Activated CD4-positive, alpha-beta T cell treated with anti-CD3 and anti-CD28 coated beads, Interleukin-2, amount 50 U/mL, for 1 hour (primary cell): ENCODE data around the gene RP9.

Source experiments
- DNase-seq: peaks from one replicate; pipeline ENCODE4 v3.0.0-alpha.2; 2020

The RP9 gene, protein sequence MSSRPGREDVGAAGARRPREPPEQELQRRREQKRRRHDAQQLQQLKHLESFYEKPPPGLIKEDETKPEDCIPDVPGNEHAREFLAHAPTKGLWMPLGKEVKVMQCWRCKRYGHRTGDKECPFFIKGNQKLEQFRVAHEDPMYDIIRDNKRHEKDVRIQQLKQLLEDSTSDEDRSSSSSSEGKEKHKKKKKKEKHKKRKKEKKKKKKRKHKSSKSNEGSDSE

GRCh38 chr7:33109005-33109757 lies at the start of gene RP9:
RP9 (minus strand) TSS chr7:33109404; CDS start chr7:33109372, 32 bp downstream.
- DNase-seq: peak; percentile 75

DNA sequence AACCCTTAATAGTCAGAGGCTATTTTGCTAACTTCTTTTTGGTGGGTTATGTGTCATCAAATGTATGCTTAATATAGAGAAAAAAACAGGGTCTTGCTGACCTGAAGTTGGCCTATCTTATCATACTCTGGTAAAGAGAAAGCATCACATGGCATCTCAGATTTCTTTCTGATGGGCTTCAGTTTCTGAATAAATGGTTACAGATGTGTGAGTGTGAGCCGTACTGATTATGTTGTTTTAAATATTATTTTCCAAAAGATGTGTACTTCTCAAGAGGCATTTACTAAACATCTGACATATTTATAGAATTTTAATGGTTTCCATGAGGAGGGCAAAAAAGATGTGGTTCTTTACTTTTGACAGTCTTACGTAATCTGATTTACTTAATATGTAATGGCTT lies 48.6 kb upstream of the RP9 start:
- DNase-seq: no peak

DNA sequence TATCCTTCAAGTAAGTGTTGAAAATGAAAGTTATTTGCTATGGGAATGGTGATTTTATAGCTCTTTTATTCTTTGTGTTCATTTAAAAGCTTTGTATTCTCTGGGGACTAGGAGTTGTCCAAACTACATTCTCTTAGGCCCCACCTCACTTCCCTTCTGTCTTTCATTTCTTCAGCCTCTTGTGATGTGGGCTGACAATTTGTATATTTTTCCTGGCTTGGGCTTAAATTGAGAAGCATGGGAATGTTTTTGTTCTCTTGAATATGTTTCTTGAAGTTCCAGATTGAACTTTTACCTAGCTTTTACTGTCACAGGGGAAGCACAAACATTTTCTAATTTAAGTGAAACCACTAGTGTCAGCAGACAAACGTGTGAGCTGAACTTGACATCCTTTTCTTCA lies 48.1 kb upstream of the RP9 start:
- DNase-seq: no peak

DNA sequence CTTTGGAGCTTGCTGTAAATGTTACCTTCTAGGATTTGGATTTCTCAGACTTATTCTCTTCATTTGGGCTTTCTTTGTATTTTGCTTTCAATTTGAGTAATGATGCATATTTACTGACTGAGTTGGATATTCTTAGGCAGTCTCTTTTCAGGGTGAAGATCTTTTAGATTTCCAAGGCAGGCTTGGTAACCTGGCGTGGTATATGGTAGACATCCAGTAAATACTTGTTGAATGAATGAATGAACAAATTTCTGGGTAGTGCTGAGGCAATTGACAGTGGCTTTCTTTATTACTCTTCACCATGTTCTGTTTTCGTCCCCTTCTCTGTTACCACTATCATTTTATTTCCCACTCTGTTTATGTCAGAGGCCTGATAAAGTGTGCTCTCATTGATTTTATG lies 47.2 kb upstream of the RP9 start:
- no peak for DNase-seq

DNA sequence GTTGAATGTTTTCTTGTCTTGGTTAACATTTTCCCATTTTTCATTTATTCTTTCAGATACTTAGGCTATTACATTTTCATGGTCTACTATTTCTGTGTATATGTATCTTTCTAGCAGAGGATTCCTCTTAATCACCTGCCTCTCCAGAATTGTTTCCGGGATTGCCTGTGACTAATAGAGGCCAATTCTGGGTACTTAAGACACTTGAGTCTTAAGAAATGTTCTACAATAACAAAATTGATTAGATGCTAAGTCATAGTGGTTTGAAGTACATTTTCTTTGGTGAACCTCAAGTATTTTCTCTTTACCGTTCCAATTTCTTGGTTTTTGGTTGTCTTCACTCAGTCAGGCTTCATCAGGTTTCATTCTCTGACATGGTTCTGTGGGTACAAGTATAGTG lies 46.6 kb upstream of the RP9 start:
- no peak for DNase-seq

DNA sequence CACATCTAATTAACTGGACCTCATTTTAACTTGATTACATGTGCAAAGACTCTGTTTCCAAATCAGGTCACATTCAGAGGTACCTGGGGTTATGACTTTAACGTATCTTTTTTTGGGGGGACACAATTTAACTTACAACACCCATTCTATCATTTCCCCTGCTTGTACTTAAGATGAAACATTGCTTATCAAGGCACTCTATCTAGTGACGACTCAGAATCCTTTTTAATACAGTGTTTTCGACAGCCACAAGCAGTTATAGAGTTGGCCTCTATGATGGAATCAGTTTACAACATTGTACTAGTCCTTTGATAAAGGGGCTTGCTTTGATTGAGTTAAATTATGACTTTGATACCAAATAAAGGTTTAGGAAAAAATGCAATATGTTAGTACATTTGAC lies 42.9 kb upstream of the RP9 start:
- no peak for DNase-seq

DNA sequence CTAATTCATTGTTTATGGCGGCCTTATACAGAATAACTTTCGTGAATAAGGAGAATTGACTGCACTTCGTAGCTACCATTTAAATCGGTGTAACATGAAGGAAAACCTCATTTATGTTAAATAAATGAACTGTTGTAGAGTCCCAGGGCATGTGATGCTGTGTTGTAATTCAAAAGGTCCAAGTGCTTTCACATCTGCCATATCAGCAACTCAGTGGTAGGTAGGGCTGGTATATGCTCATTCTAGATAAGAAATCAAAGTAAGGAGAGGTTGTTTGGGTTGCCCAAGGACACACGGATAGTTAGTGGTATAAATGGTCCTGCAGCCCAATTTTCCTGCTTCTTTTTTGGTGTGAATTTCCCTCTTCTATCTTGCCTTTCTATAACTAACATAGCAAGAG lies 36.0 kb upstream of the RP9 start:
- no peak for DNase-seq

- no peak for DNase-seq
Measured at GRCh38 chr7:33143996-33144718, 35.0 kb upstream of the RP9 start.

DNA sequence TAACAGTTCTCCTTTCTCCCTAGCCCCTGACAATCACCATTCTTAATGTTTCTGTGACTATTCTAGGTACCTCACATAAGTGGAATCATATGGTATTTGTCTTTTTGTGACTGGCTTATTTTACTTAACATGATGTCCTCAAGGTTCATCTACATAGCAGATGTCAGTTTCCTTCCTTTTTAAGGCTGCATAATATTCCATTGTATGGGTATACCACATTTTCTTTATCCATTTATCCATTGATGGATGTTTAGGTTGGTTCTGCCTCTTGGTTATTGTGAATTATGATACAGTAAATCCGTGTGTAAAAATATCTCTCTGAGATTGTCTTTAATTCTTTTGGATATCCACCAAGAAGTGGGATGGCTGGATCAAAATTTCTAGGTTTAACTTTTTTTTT lies 33.4 kb upstream of the RP9 start:
- DNase-seq: no peak

DNA sequence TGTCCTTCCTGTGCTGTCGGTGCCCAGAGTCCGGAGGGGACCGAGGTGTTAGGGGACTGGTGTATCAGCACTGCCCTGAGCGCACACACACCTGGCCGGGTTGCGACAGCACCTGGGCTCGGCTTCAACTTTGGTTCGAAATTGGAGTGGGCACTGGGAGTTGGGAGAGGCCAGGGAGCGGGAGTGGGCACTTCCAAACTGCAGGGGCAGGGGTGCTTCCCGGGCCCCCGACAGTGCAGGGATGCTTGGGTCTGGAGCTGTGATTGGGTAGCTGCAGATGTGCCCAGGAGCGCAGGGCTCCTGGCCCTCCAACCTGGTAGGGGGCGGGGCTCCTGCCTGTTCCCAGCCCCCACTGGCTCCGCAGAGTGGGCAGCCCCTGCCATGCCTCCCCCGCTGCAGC lies 27.9 kb upstream of the RP9 start:
- no peak for DNase-seq

DNA sequence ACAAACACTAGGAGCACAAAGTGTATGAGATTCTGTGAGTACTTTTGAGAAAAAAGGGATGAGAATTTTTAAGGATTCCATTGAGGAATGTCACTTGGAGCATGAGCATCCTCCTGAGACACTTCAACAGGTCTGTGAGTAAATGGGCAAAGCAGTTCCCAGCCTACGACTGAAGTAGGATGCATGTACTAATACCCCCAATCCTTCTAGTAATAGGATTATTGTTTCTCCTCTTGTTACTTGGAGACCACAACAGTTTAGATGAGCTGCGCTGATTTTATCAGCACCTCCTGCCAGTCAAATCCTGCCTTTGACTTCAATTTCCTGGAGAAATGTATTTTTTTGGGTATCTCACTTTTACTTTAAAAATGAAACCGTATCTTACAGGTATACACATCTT lies 21.0 kb upstream of the RP9 start:
- no peak for DNase-seq

DNA sequence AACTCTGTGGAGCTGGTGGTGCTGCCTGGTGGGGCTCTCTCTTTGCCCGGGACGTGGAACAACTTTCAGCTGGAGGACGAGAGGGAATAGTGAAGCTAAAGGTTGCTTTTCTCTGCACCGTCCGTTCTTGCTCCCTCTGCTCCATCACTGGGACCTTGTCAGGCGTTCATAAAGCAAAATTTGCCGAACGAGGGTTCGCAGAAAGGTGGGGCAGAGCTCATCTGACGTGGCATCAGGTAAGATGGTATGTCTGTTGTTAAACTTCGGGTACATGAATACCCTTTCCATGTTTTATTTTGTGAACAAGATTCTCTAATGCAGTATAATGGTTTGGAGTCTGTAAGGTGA lies 20.6 kb upstream of the RP9 start:
- DNase-seq: peak; percentile 9

DNA sequence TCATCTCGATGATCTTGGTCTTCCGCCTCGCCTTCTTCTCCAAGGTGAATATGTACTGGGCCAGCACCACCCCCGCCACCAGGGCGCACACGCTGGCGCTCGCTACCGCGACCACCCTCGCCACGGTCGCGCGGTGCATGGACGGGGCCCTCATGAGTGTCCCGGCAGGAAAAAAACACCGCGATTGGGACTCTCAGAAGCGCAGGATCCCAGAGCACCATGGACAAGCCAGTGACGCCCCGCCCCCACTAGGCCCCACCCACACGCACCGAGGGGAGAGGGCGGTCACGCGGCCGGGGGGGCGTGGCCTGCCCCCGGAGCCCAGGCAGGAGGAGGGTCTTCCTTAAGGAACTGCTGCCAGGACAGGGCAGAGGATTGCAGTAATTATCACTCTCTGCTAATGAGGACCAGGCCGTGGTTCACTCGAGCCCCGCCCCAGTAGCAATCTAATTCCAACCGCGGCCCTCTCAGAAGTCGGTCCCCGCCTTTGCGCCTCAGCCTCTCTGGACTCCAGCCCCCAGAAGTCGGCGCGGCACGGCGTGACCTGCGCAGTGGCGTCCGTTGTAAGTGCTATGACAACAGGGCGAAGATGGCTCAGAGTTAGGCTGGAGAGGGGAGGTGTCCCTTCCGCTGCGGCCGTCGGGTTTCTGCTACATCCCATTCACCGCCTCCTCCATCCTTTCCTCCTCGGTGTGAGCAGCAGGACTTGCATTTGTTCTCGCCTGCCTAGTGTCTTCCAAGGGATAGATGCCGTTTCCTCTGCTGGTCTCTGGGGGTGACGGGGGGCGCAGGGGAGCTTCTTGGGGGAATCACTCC lies 20.0 kb upstream of the RP9 start, which contains the start of gene BBS9:
BBS9 (plus strand) TSS at position 575 of the 816 bp plus-strand sequence. CDS start 16,689 bp downstream, outside the sequence.
- peak; percentile 87 for DNase-seq

DNA sequence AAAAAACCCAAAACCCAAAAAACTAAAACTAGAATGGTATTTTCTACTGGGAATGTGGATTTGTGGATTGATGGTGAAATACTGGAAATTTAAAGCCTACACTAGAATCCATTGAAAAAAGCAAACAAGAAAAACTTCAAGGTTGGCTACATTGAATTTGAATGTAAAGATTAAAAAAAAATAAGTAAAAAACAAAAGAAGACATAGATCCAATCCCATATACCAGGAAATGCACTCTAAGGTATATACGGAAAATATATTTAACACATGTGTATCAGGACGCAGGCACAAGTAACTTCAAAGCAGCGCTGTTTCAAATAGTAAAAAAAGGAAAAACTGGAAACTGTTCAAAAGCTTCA lies 19.4 kb upstream of the RP9 start:
- no peak for DNase-seq

GRCh38 chr7:33127085-33127484 lies 17.9 kb upstream of the RP9 start:
- DNase-seq: no peak

DNA sequence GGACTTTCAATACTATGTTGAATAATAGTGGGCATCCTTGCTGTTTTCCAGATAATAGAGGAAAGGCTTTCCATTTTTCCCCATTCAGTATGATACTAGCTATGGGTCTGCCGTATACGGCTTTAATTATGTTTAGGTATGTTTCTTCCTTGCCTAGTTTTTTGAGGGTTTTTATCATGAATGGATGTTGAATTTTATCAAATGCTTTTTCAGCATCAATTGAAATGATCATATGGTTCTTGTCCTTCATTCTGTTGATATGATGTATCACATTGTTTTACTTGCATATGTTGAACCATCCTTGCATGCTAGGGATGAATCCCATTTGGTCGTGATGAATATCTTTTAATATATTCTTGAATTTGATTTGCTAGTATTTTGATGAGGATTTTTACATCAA lies 9.2 kb upstream of the RP9 start:
- DNase-seq: no peak

GRCh38 chr7:33114976-33115375 lies 5.8 kb upstream of the RP9 start:
- no peak for DNase-seq

DNA sequence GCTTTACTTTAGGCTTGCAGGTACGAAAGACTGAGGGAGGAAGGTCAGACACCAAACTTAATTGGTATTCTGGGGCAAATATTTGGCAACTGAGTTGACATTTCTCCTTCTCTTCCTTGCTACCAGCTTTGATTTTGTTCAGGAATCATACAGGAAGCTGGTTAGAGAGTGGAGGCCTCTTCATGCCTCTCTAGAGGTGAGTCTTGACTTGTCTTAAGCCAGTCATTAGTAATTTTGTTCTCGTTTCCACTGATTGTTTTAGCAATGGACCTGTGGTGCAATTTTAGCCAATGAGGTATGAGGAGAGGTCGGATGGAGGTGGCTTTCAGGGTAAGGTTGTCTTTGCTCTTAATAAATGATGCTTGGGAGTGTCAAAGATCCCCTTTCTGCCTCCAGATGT lies 2.4 kb upstream of the RP9 start:
- no peak for DNase-seq

GRCh38 chr7:33109758-33110238 lies 594 bp upstream of the RP9 start:
- no peak for DNase-seq

GRCh38 chr7:33108554-33109004 lies 625 bp downstream of the RP9 start:
- no peak for DNase-seq

GRCh38 chr7:33107136-33108066 lies 1.8 kb downstream of the RP9 start:
- no peak for DNase-seq

DNA sequence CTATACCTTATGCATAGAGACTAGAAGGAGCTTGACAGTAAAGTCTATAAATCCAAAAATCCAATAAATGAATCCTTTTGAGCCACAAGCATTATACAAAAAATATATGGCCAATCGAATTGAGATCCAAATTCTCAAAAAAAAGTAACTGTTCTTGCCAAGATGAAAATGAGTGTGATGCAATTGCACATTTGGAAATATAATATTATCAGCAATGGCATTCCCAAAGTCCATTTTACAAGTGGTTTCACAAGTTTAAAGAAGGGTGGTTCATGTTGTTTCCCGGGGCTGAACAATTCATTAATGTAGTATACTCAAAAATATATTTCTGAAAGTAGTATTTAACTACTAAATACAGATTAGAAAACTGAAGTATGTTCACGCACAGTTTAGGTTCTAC lies 7.3 kb downstream of the RP9 start:
- DNase-seq: no peak
